ENCODE measurements around the gene KBTBD12. TPM values are rescaled to one million over a fixed set of nuclear protein-coding genes. Genes with fewer than 3 reads are reported as not detected.
"Not testable (repeated sequence)": the region's sequence is repeated elsewhere in the genome, so short reads cannot be mapped to it uniquely, and the experiment has no call there.

Gene KBTBD12
- total RNA-seq, 4 donors from 2014 or later, result 16.0 to 28.7 (median 22.1) TPM

DNA sequence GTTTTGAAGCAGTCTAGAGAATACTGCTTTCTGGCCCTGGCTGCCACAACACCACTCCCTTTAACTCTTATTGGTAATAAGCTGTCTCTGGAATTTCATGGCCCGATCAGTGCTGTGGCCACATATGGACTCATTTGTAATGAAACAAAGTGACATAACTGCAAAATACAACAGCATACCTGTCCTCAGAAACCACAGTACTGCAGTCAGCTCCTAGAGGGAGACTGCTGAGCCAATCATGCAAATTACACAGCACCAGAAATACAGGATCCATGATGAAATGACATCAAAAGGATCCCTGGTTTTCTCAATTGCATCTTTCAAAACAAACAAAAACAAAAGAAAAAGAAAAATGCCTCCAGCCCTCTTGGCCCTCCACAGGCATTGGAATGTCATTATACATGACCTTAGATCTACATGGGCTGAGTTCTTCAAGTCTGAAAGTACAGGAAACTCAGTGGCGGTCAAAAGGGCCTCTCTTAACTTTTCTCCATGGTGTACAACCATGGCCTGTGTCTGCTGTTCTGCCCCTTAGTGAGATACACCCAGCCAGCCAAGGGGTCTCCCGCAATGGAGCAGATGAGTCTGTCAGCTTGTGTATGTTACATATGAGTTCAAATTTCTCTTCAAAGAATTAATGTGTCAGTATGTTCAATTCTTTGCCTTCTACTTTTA lies 24.9 kb upstream of the KBTBD12 start:
- no peak for DNase-seq
- no peak overlapping the region for H3K4me3 ChIP-seq
- no peaks in the 10 kb centered on the region for H3K9me3 ChIP-seq
- H3K36me3 ChIP-seq, result no peaks in the 10 kb centered on the region
- TF ChIP-seq, protein P1, sequence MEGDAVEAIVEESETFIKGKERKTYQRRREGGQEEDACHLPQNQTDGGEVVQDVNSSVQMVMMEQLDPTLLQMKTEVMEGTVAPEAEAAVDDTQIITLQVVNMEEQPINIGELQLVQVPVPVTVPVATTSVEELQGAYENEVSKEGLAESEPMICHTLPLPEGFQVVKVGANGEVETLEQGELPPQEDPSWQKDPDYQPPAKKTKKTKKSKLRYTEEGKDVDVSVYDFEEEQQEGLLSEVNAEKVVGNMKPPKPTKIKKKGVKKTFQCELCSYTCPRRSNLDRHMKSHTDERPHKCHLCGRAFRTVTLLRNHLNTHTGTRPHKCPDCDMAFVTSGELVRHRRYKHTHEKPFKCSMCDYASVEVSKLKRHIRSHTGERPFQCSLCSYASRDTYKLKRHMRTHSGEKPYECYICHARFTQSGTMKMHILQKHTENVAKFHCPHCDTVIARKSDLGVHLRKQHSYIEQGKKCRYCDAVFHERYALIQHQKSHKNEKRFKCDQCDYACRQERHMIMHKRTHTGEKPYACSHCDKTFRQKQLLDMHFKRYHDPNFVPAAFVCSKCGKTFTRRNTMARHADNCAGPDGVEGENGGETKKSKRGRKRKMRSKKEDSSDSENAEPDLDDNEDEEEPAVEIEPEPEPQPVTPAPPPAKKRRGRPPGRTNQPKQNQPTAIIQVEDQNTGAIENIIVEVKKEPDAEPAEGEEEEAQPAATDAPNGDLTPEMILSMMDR (IDR thresholded peaks at IDR 0.05 in 4 of 5, conservative IDR thresholded peaks at IDR 0.05 in 1 of 5), result no peak
- TF ChIP-seq POLR2A (IDR thresholded peaks at IDR 0.05), result no peak
- no peaks in the 10 kb centered on the region for H3K27me3 ChIP-seq
- ATAC-seq, result no peak
- intact Hi-C loops (cut with DNase I; ENCODE audit: low total_unique reads) (no loop called here), in situ Hi-C loops (cut with MboI; ENCODE audit: low sequenced_read_pairs in 4 of 4) (no loop called here)
- H3K27ac ChIP-seq, result peak overlapping the region in 1 of 4 donors; percentile 53
- peaks cover 0 to 13% of the 10 kb centered on the region in 2 donors for H3K4me1 ChIP-seq

DNA sequence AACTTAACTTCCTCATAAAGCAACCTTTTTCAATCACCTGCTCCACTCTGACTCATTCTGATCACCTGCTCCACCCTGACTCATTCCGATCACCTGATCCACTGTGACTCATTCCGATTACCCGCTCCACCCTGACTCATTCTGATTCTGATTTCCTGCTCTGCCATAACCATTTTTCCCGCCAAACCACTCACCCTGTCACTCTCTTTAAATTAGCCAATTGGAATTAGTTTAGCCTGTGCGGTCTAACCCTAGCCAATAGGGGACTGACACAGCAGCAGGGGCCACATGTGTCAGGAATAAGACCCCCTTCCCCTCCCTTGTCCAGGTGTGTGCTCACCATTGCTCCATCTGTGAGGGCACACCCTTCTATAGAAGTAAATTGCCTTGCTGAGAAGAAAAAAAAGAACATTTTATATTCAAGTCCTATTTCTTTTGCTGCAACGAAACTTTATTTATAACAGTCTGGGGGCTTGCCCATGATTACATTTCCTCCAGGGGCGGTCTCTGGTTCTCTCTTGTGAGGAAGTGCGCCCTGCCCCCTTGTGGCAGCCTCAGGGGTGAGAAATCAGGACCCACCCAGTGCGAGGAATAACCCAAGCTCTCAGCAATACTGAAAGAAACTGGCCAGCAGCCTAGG lies 24.3 kb upstream of the KBTBD12 start:
- in situ Hi-C loops (cut with MboI; ENCODE audit: low sequenced_read_pairs in 4 of 4); H3K27me3 ChIP-seq; H3K36me3 ChIP-seq; H3K27ac ChIP-seq; intact Hi-C loops (cut with DNase I; ENCODE audit: low total_unique reads); H3K4me3 ChIP-seq; DNase-seq; H3K9me3 ChIP-seq: not testable (repeated sequence)
- ATAC-seq, result peak in 1 of 2 donors; percentile 51
- H3K4me1 ChIP-seq, result peaks cover 0 to 13% of the 10 kb centered on the region in 2 donors

DNA sequence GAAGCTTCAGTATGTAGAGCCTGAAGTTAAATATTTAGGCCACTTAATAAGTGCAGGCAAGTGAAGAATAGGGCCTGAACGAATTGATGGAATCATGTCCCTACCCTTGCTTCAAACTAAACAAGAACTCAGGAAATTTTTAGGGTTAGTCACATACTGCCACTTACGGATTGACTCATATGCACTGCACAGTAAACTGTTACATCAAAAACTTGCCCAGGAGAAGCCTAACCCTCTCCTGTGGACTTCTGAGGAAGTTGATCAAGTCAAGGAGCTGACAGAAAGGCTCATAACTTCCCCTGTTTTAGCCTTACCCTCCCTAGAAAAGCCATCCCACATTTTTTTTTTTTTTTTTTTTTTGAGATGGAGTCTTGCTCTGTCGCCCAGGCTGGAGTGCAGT lies 20.6 kb upstream of the KBTBD12 start:
- peaks cover 0 to 3% of the 10 kb centered on the region in 2 donors for H3K4me1 ChIP-seq
- TF ChIP-seq POLR2A (IDR thresholded peaks at IDR 0.05), result no peak
- intact Hi-C loops (cut with DNase I; ENCODE audit: low total_unique reads) (no loop called here), in situ Hi-C loops (cut with MboI; ENCODE audit: low sequenced_read_pairs in 4 of 4) (no loop called here)
- H3K4me3 ChIP-seq, result no peak overlapping the region
- H3K36me3 ChIP-seq, result no peaks in the 10 kb centered on the region
- DNase-seq, result no peak
- no peaks in the 10 kb centered on the region for H3K27me3 ChIP-seq
- ATAC-seq, result no peak
- no peak overlapping the region for H3K27ac ChIP-seq
- no peaks in the 10 kb centered on the region for H3K9me3 ChIP-seq

DNA sequence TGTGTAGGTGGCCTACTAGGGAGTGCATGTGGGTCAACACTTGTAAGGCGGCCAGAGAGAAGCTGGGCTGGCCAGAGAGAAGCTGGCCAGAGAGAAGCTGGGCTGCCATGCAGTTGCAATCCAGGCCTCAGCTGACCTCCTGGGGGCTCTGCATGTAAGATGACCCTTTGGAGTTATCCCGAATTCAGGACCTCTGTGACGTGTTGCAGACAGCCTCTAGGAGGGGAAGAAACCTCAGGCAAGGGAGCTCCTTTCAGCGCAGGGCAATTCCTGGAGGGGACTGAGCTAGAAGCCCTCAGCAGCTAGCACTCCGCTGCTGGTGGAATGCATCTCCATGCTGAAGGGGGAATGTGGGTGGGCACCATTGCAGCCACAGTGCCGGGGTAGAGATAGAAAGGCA lies 15.8 kb upstream of the KBTBD12 start:
- no peaks in the 10 kb centered on the region for H3K27me3 ChIP-seq
- no peaks in the 10 kb centered on the region for H3K4me1 ChIP-seq
- ATAC-seq, result no peak
- no peak for TF ChIP-seq POLR2A (IDR thresholded peaks at IDR 0.05)
- TF ChIP-seq, protein P1 (IDR thresholded peaks at IDR 0.05 in 4 of 5, conservative IDR thresholded peaks at IDR 0.05 in 1 of 5), result no peak
- H3K9me3 ChIP-seq, result no peaks in the 10 kb centered on the region
- no peaks in the 10 kb centered on the region for H3K36me3 ChIP-seq
- H3K27ac ChIP-seq, result no peak overlapping the region
- no peak overlapping the region for H3K4me3 ChIP-seq
- in situ Hi-C loops (cut with MboI; ENCODE audit: low sequenced_read_pairs in 4 of 4), result no loop called here
- intact Hi-C loops (cut with DNase I; ENCODE audit: low total_unique reads), result no loop called here
- no peak for DNase-seq

DNA sequence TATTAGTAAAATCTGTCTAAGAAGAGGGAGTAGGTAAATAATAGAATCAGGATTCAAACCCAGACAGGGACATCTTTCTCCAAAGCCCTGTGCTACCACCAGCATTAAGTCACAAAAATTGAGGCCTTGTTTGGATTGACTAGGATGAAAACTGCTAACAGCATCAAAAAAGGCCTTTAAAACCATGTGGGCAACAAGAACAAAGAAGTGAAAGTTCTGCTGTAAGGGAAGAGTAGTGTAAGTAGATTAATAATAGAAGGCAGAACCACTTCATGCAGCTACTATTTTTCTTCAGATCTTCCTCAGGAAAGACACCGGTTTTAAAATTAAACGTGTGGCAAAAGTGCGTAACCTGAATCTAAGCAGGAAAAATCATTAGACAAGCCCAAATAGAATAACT lies 15.3 kb upstream of the KBTBD12 start:
- intact Hi-C loops (cut with DNase I; ENCODE audit: low total_unique reads) (no loop called here), in situ Hi-C loops (cut with MboI; ENCODE audit: low sequenced_read_pairs in 4 of 4) (no loop called here)
- no peak for TF ChIP-seq POLR2A (IDR thresholded peaks at IDR 0.05)
- TF ChIP-seq, protein P1 (IDR thresholded peaks at IDR 0.05 in 4 of 5, conservative IDR thresholded peaks at IDR 0.05 in 1 of 5), result no peak
- no peak overlapping the region for H3K4me3 ChIP-seq
- no peaks in the 10 kb centered on the region for H3K36me3 ChIP-seq
- DNase-seq, result no peak
- no peak for ATAC-seq
- no peak overlapping the region for H3K27ac ChIP-seq
- H3K27me3 ChIP-seq, result no peaks in the 10 kb centered on the region
- H3K9me3 ChIP-seq, result no peaks in the 10 kb centered on the region
- no peaks in the 10 kb centered on the region for H3K4me1 ChIP-seq

All from gastrocnemius medialis (tissue), 4 donors.